Effector memory CD8-positive, alpha-beta T cell (primary cell): ENCODE measurements around the gene FGFRL1.
A peak's percentile ranks its signal among the peaks of the same experiment; 100 is the strongest.
"Not testable (repeated sequence)": the region's sequence is repeated elsewhere in the genome, so short reads cannot be mapped to it uniquely, and the experiment has no call there.

Experiments used
- ATAC-seq: fragments of 150-1000 bp; cut with Tn5 transposase; replicated peaks from 2 replicates; pipeline ENCODE4 v1.10.0; 2021; ENCODE audit warnings: mild to moderate bottlenecking, moderate library complexity
- DNase-seq, 3 experiments: peaks; one replicate each; pipeline ENCODE4 v3.0.0; 2021
- H3K27ac Mint-ChIP-seq, 2 donors: one replicate each; pipeline ENCODE4 v1.8.0; 2022; ENCODE audit warnings: mild to moderate bottlenecking in 2 of 2, mixed read lengths in 2 of 2, moderate library complexity in 2 of 2
- H3K27me3 Mint-ChIP-seq, 2 donors: one replicate each; pipeline ENCODE4 v1.8.0; 2022; ENCODE audit warnings: mixed read lengths in 2 of 2
- H3K36me3 Mint-ChIP-seq: one replicate; pipeline ENCODE4 v1.8.0; 2022; ENCODE audit warnings: mild to moderate bottlenecking, moderate library complexity, mixed read lengths; ENCODE audit not compliant: insufficient read depth
- H3K4me1 Mint-ChIP-seq, 2 donors: one replicate each; pipeline ENCODE4 v1.8.0; 2022; ENCODE audit warnings: low read depth in 2 of 2, mixed read lengths in 2 of 2
- H3K4me3 Mint-ChIP-seq, 2 donors: one replicate each; pipeline ENCODE4 v1.8.0; 2022; ENCODE audit warnings: mild to moderate bottlenecking in 2 of 2, mixed read lengths in 2 of 2, moderate library complexity in 2 of 2
- H3K9me3 Mint-ChIP-seq, 2 donors: one replicate each; pipeline ENCODE4 v1.8.0; 2022; ENCODE audit warnings: mixed read lengths in 2 of 2

The FGFRL1 gene

DNA sequence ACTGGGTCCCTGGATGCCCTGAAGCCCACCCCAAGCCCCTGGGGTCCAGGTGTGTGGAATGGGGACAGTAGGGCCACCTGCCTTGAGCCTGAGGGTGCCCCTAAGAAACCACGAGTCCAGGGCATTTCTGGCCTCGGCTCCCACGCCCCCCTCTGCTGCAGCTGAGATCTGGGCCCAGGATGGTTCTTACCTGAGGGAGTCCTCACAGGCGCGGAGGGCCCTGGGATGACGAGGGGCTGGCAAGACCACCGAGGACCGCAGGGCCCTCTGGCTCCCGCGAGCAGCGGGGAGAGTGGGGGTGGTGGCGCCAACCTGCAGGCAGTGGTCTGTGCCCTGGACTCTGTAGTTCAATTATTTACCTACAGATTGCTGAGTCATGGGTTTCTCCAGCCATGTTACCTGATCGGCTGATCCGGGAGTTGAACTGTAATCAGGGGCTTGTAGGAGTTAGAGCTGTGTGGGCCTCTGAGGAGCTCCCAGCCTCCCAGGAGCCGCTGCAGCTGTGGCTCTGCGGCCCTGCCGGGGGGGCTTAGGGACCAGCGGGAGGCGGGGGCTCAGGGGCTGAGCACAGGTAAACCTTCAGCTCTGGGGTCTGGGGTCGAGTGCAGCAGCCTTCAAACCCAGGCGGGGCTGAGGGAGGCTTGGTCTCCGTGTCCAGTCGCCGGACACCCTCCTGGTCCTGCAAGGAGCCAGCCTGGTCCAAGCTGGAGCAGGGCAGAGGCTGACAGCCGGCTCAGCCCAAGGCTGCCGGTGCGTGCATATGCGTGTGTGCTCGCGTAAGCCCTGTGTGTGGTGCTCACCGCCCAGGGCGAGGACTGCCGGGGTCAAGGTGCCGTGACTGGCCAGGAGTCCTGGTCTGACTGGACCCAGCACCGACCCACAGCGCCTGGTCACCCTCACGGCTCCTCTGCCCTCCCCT, 18.1 kb upstream of the FGFRL1 start, which contains the start of gene SLC26A1:
TSS of gene SLC26A1 (minus strand) at position 294 of the 919 bp plus-strand sequence. CDS start 1,701 bp downstream, outside the sequence.
- Mint-ChIP-seq H3K27ac (no peak within 1 kb of the TSS), H3K4me3 (no peak within 1 kb of the TSS), H3K4me1 (peaks cover 8 to 9% of the 10 kb centered on the region in 2 donors), H3K27me3 (peaks cover 11 to 29% of the 10 kb centered on the region in 2 donors), H3K9me3 (no peaks in the 10 kb centered on the region), H3K36me3 (no peaks in the 10 kb centered on the region)
- no peak for DNase-seq
- no peak for ATAC-seq

DNA sequence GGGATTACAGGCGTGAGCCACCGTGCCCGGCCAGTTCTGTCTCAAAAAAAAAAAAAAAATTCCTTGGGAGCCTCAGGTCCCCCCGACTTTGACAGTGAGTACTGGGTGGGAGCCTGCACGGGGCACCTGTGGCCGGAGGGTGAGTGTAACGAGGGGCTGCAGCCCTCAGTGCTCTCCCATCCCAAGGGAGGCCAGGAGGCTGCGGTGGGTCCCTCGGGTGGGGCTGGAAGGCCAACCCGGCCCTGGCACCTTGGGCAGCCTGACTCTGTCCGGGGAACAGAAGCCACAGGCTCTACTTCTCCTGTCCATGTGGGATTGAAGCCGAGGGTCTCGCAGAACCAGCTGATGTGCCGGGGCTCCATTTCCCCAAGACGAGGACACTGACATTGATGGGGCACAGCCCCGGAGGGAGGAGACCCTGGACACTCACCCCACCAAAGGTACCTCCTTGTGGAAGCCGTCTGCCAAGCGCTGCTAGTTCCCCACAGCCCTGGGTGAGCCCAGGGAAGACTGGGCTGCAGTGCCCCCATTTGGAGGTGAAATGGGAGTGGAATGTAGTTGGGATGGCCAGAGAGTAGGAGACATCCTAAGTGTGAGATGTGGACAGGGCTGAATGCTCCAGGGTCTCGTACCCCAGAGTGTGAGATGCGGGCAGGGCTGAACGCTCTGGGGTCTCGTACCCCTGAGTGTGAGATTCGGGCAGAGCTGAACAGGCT, 16.0 kb upstream of the FGFRL1 start:
- ATAC-seq (no peak), DNase-seq (no peak)
- Mint-ChIP-seq H3K36me3 (peaks cover 4% of the 10 kb centered on the region), H3K27ac (no peak overlapping the region), H3K4me1 (peaks cover 6 to 8% of the 10 kb centered on the region in 2 donors), H3K27me3 (peaks cover 29 to 50% of the 10 kb centered on the region in 2 donors), H3K9me3 (no peaks in the 10 kb centered on the region), H3K4me3 (no peak overlapping the region)

DNA sequence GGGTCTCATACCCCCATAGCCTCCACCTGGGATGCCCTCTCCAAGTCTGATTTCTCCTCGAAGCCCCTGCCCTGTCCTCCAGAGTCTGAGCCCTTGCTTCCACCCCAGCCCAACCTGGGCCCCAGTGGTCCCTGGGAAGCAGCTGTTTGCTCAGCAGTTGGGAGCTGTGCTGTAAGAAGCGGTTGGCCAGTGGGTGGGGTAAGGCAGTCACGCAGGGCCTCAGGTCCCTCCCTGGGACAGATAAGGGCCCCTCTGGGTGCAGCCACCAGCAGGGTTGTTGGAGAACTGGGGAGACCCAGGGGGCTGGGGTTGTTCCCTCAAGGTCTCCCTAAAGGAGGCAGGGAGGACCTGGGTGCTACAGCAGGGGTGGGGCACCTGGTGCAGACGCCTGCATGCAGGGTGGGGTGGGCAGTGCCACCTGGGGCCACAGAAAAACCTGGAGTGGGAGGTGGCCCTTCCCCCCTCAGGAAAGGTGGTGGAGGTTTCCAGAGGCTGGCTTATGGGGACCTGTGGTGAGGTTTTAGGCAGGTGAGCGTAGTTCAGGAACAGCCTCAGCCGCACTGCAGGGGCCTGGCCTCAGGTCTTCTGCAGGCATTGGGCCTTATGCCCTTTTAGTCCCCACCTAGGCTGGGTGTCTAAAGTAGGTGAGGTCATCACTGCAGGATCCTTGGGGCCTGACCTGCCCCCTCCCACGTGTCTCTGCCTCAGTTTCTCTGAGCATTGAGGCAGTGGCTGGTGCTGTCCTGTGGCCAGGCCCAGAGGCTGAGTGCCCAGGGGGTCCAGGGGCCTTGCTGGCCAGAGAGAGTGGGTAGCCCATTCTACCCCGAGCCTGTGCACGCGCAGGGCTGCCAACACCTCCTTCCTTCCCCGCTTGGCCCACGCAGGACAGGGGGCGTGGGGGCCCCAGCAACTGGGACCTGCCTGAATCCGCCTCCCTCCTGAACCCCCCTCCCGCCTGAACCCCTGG, 15.1 kb upstream of the FGFRL1 start:
- Mint-ChIP-seq H3K4me3 (peak overlapping the region in 1 of 2 donors; percentile 57), H3K9me3 (no peaks in the 10 kb centered on the region), H3K4me1 (peaks cover 6 to 8% of the 10 kb centered on the region in 2 donors), H3K27ac (no peak overlapping the region), H3K36me3 (peaks cover 4% of the 10 kb centered on the region), H3K27me3 (peaks cover 30 to 57% of the 10 kb centered on the region in 2 donors)
- ATAC-seq (no peak), DNase-seq (no peak)

DNA sequence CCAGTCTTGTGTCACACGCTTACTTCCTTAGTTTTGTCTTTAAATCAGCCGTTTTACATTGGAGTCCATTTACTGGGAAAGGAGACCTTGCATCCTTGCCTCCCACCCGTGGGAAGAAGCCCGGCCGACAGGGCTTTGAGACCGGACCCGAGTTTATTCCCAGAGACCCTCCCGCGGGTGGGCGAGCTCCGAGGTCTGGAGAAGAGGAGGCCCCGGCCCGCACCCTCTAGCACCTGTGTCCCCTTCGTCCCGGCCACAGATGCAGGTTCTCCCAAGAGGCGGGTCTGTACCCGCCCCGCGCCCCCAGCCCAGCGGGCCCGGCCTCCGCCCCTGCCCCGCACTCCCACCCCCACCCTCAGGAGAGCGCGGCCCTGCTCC, 14.4 kb upstream of the FGFRL1 start:
- Mint-ChIP-seq H3K27me3 (peaks cover 30 to 57% of the 10 kb centered on the region in 2 donors), H3K27ac (no peak overlapping the region), H3K36me3 (peaks cover 4% of the 10 kb centered on the region), H3K4me1 (peaks cover 6 to 8% of the 10 kb centered on the region in 2 donors), H3K9me3 (no peaks in the 10 kb centered on the region), H3K4me3 (peak overlapping the region in 1 of 2 donors; percentile 57)
- ATAC-seq, result no peak
- no peak for DNase-seq

DNA sequence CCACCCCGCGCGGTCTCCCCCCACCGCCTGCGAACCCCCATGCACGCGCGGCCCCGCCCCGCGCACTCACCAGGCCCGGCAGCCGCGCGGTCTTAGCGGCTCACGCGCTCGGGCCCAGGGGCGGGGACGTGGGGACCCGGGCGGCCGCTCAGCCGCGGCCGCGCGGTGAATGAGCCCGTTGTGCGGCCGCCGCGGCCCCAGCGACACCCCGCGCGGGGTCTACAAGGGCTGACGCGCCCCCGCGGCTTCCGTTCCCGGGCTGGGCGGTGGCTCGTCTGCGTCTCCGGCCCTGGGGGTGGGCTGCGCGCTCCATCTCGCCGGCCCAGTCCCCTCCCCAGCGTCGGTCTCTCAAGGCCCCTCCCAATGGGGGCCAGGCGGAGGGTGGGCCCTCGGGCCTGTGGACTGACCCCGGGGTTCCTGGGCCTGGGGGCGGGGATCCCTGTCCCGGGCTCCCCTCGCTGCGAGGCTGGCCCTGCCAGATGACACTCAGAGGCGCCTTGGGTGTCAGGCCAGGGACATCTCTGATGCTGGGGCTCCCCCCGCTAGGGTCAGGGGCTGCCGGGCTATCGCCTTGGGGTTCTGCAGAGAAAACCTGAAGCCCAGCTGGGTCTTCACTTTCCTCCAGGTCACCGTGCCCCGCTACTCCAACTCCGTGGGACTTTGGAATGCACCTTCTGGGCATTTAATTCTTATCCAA, 13.9 kb upstream of the FGFRL1 start:
- no peaks in the 10 kb centered on the region for H3K9me3 Mint-ChIP-seq
- peaks cover 6 to 8% of the 10 kb centered on the region in 2 donors for H3K4me1 Mint-ChIP-seq
- no peak overlapping the region for H3K27ac Mint-ChIP-seq
- peaks cover 4% of the 10 kb centered on the region for H3K36me3 Mint-ChIP-seq
- H3K4me3 Mint-ChIP-seq, result peak overlapping the region in 1 of 2 donors; percentile 33
- DNase-seq, result no peak
- H3K27me3 Mint-ChIP-seq, result peaks cover 30 to 57% of the 10 kb centered on the region in 2 donors
- ATAC-seq, result peak; percentile 67

DNA sequence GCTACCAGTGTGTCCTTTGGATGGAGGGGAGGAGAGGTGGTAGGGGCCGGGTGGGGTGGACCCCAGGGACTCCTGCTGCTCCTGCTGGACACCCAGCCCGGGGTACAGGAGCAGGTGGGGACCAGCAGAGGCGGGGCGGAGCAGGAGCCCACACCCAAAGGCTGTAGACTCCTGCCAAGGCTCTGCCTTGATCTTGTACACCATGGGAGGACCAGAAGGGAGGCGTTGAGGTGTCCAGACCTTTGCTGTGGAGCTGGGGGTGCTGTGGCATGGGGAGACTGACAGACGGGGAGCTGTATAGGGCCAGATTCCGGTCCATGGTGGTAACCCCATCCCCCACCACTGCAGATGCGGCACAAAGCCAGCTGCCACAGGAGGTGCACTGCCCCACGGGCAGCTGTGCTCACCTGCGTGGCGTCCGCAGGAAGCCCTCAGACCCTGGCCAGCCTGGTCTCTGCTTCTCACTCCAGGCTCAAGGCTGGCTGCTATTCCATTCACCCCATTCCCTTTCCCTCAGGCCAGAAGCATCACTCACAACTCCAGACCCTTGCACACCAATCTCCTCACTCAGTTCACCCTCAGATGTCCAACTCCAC, 13.2 kb upstream of the FGFRL1 start:
- no peaks in the 10 kb centered on the region for H3K9me3 Mint-ChIP-seq
- peaks cover 30 to 57% of the 10 kb centered on the region in 2 donors for H3K27me3 Mint-ChIP-seq

DNA sequence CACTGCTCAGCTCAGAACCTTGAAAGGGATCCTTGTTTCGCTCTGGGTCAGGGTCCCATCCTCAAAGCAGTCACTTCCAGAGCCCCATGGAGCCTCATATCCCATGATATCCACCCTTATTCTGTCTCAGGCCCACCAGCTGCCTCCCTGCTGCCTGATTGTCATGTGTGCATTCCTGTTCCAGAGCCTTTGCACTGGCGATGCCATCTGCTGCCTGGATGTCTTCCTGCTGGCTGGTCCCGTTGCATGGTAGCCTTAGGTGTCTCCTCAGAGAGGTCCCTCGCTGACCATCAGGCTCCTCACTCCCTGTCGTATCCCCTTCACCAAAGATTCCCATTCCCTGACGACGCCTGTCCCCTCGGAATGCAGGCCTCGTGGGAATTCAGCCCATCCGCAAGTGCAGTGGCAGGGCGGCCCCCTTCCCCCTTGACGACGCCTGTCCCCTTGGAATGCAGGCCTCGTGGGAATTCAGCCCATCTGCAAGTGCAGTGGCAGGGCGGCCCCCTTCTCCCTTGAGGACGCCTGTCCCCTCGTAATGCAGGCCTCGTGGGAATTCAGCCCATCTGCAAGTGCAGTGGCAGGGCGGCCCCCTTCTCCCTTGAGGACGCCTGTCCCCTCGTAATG, 12.1 kb upstream of the FGFRL1 start:
- H3K4me3 Mint-ChIP-seq, H3K9me3 Mint-ChIP-seq, H3K27ac Mint-ChIP-seq, DNase-seq, ATAC-seq, H3K36me3 Mint-ChIP-seq, H3K4me1 Mint-ChIP-seq: not testable (repeated sequence)
- peaks cover 35 to 67% of the 10 kb centered on the region in 2 donors for H3K27me3 Mint-ChIP-seq

More for the DNA sequence above, 13.2 kb upstream of the FGFRL1 start:
- Mint-ChIP-seq H3K27ac (no peak overlapping the region), H3K4me1 (peaks cover 6 to 8% of the 10 kb centered on the region in 2 donors), H3K36me3 (peaks cover 4% of the 10 kb centered on the region), H3K4me3 (peak overlapping the region in 1 of 2 donors; percentile 33)
- ATAC-seq (no peak), DNase-seq (no peak)

DNA sequence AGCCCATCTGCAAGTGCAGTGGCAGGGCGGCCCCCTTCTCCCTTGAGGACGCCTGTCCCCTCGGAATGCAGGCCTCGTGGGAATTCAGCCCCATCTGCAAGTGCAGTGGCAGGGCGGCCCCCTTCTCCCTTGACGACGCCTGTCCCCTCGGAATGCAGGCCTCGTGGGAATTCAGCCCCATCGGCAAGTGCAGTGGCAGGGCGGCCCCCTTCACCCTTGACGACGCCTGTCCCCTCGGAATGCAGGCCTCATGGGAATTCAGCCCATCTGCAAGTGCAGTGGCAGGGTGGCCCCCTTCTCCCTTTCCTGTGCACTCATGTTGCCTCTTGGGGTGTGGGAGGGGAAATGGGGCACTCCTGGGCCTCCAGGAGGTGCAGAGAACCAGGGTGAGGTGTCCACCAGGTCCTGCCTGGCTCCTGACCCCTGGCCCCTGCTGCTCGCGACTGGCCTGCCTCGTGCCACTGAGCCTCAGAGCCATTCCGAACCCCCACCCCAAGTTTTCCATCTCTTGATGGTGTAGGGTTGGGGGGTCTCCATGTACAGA, 11.5 kb upstream of the FGFRL1 start:
- peaks cover 6 to 8% of the 10 kb centered on the region in 2 donors for H3K4me1 Mint-ChIP-seq
- H3K4me3 Mint-ChIP-seq, result no peak overlapping the region
- H3K9me3 Mint-ChIP-seq, result no peaks in the 10 kb centered on the region
- H3K27me3 Mint-ChIP-seq, result peaks cover 41 to 73% of the 10 kb centered on the region in 2 donors
- no peak for ATAC-seq
- H3K36me3 Mint-ChIP-seq, result peaks cover 4% of the 10 kb centered on the region
- DNase-seq, result no peak
- H3K27ac Mint-ChIP-seq, result no peak overlapping the region

DNA sequence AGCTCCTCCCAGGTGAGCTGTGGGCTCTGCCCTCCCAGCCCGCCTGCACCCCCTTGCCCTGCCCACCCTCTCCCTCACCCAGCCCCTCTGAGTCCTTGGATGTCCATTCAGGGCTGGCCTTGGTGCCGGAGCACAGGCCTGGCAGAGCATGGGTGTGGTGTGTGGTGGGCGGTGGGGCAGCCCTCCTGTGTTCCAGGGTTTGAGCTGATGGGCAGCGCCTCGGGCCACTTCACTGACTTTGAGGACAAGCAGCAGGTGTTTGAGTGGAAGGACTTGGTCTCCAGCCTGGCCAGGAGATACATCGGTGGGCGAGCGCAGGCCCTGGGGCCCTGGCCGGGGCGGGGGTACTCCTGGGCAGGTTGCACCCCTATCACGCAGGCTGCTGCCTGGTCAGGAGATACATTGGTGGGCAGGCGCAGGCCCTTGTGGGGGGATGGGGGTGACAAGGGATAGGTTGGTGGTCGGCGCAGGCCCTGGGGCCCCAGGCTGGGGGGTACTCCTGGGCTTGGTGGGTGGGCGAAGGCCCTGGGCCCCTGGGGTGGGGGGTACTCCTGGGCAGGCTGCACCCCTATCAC, 10.7 kb upstream of the FGFRL1 start:
- DNase-seq (no peak), ATAC-seq (no peak)
- H3K27ac Mint-ChIP-seq, result no peak overlapping the region
- no peak overlapping the region for H3K4me3 Mint-ChIP-seq
- no peaks in the 10 kb centered on the region for H3K9me3 Mint-ChIP-seq
- H3K36me3 Mint-ChIP-seq, result peaks cover 4% of the 10 kb centered on the region
- H3K4me1 Mint-ChIP-seq, result peaks cover 6 to 8% of the 10 kb centered on the region in 2 donors
- peaks cover 45 to 75% of the 10 kb centered on the region in 2 donors for H3K27me3 Mint-ChIP-seq

DNA sequence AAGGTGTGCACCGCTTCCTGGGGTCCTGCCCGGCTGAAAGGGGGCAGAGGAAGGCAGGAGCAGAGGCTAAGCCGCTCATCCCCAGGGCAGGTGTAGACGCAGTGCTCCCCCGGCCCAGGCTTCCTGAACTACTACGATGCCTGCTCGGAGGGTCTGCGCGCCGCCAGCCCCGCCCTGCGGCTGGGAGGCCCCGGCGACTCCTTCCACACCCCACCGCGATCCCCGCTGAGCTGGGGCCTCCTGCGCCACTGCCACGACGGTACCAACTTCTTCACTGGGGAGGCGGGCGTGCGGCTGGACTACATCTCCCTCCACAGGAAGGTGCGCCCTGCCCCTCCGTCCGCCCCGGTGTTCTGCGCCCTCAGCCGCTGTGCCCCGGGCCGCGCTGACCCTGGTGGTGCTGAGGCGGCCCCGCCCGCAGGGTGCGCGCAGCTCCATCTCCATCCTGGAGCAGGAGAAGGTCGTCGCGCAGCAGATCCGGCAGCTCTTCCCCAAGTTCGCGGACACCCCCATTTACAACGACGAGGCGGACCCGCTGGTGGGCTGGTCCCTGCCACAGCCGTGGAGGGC, 9.8 kb upstream of the FGFRL1 start:
- ATAC-seq, result no peak
- peaks cover 52 to 75% of the 10 kb centered on the region in 2 donors for H3K27me3 Mint-ChIP-seq
- H3K9me3 Mint-ChIP-seq, result no peaks in the 10 kb centered on the region
- no peak overlapping the region for H3K27ac Mint-ChIP-seq
- H3K36me3 Mint-ChIP-seq, result peaks cover 4% of the 10 kb centered on the region
- H3K4me1 Mint-ChIP-seq, result peaks cover 6 to 8% of the 10 kb centered on the region in 2 donors
- H3K4me3 Mint-ChIP-seq, result no peak overlapping the region
- no peak for DNase-seq

DNA sequence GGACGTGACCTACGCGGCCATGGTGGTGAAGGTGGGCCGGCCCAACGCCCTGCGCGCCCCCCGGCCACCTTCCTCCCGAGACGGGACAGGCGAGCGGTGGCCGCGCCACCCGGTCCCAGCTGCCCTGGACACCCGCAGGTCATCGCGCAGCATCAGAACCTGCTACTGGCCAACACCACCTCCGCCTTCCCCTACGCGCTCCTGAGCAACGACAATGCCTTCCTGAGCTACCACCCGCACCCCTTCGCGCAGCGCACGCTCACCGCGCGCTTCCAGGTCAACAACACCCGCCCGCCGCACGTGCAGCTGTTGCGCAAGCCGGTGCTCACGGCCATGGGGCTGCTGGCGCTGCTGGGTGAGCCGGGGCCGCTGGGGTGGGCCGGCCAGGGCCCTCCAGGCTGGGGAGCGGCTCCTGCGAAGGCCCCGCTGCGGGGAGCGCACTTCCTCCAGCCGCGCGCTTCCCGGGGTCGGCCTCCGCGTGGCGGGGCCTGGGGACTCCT, 9.2 kb upstream of the FGFRL1 start:
- Mint-ChIP-seq H3K36me3 (peaks cover 4% of the 10 kb centered on the region), H3K27me3 (peaks cover 52 to 75% of the 10 kb centered on the region in 2 donors), H3K4me1 (peaks cover 3 to 4% of the 10 kb centered on the region in 2 donors), H3K4me3 (no peak overlapping the region), H3K9me3 (no peaks in the 10 kb centered on the region), H3K27ac (no peak overlapping the region)
- DNase-seq (no peak), ATAC-seq (peak; percentile 46)
